Left lung (tissue), 10 donors: Measurements from ENCODE around the gene RET. TPM values are rescaled to one million over a fixed set of nuclear protein-coding genes. Genes with fewer than 3 reads are reported as not detected.

Source experiments
- ATAC-seq: fragments of 200-7000 bp; cut with Tn5 transposase; one replicate; pipeline ENCODE4 v1.9.1; 2020; ENCODE audit warnings: moderate library complexity
- DNase-seq, 4 donors: peaks; one replicate each; pipeline ENCODE4 v3.0.0-alpha.2; 2013 to 2020
- H3K27ac ChIP-seq, 2 donors: fragments of 200-600 bp; sonication (generic) in 1 of 2; one replicate each; pipeline versions ENCODE4 v1.5.0 to v1.8.0; 2020 to 2021
- H3K27me3 ChIP-seq, 2 donors: fragments of 200-600 bp; sonication (generic) in 1 of 2; one replicate each; pipeline versions ENCODE4 v1.5.0 to v1.8.0; 2020 to 2021
- H3K36me3 ChIP-seq, 2 donors: fragments of 200-600 bp; sonication (generic) in 1 of 2; one replicate each; pipeline versions ENCODE4 v1.5.0 to v1.8.0; 2020 to 2021
- H3K4me1 ChIP-seq, 2 donors: fragments of 200-600 bp; one replicate each; pipeline ENCODE4 v1.8.0; 2021
- H3K4me3 ChIP-seq, 2 donors: fragments of 200-600 bp; sonication (generic) in 1 of 2; one replicate each; pipeline versions ENCODE4 v1.5.0 to v1.8.0; 2020 to 2021; ENCODE audit warnings: mild to moderate bottlenecking in 1 of 2
- H3K9me3 ChIP-seq, 2 donors: fragments of 200-600 bp; sonication (generic) in 1 of 2; one replicate each; pipeline versions ENCODE4 v1.5.0 to v1.8.0; 2020 to 2021
- CTCF ChIP-seq, 2 donors: fragments of 200-600 bp; sonication (generic) in 1 of 2; IDR thresholded peaks; one replicate each; pipeline versions ENCODE4 v1.5.0 to v1.8.0; 2021; ENCODE audit warnings: antibody characterized with exemption in 2 of 2
- intact Hi-C, 2 donors: fragments of 100-400 bp; cut with DNase I; formaldehyde crosslinking; loops; one replicate each; pipeline versions ENCODE4 v1.11.2 to v1.14.2; 2022
- polyA plus RNA-seq, 6 donors: library from polyadenylated mRNA; unstranded; fragments of 120-200 nt; gene quantifications; one replicate each; pipeline ENCODE4 v1.2.1, GENCODE V29; 2013; ENCODE audit not compliant: insufficient read length in 6 of 6
- total RNA-seq, 2 donors: library from RNA; stranded (reverse); fragmentation: NEBNext Ultra II Directional; extraction: Animal tissue kit (Norgen Biotek cat#: 25700); gene quantifications; one replicate each; pipeline ENCODE4 v1.2.1, GENCODE V29; 2021
- donor health status: DM: no; HTN: yes; CAD: no.
- donor health status: DM: no; HTN: no; CAD: no.

The RET gene
- total and polyA plus RNA-seq, 8 donors: 0.97 to 3.8 (median 2.0) TPM

DNA sequence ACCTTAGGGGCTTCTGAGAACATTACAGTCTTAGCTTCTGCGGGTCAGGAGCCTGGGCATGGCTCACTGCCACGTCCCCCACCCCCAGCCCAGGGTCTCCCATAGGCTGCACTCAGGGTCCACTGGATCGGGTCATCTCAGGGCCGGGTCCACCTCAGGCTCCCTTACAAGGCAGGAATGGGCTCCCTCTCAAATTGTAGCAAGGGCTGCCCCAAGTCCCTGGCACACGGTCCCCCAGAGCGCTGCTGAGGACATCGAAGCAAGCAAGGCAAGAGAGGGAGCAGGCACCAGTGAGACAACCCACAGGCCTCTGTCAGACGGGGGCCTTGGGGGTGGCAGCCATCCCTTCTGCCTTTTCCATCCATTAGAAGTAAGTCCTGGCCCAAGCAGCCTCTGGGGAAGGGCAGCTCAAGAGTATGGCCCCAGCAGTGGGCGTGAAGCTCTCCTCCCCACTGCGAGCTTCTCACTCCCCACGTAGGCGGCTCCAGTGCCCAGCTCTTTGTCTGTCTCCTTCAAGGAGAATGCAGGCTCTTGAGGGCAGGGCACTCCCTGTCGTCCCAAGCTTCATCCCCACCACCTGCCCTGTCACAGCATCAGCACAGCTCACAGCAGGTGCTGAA, 18.0 kb upstream of the RET start:
- Histone ChIP-seq H3K9me3 (no peaks in the 10 kb centered on the region), H3K27ac (no peak overlapping the region), H3K27me3 (peaks cover 0 to 21% of the 10 kb centered on the region in 2 donors), H3K4me1 (no peaks in the 10 kb centered on the region), H3K36me3 (no peaks in the 10 kb centered on the region), H3K4me3 (no peak overlapping the region)
- ATAC-seq: no peak
- DNase-seq: peak in 1 of 4 donors; percentile 61
- intact Hi-C loops: no loop called here
- no peak for TF ChIP-seq CTCF (IDR thresholded peaks at IDR 0.05)

GRCh38 chr10:43059336-43059720, 17.5 kb upstream of the RET start:
- Histone ChIP-seq H3K9me3 (no peaks in the 10 kb centered on the region), H3K4me3 (no peak overlapping the region), H3K27me3 (peaks cover 0 to 21% of the 10 kb centered on the region in 2 donors), H3K36me3 (no peaks in the 10 kb centered on the region), H3K4me1 (no peaks in the 10 kb centered on the region), H3K27ac (no peak overlapping the region)
- TF ChIP-seq CTCF (IDR thresholded peaks at IDR 0.05): no peak
- intact Hi-C loops: no loop called here
- peak in 1 of 4 donors; percentile 30 for DNase-seq
- no peak for ATAC-seq

- TF ChIP-seq CTCF (IDR thresholded peaks at IDR 0.05): no peak
- H3K9me3 ChIP-seq: no peaks in the 10 kb centered on the region
- peaks cover 0 to 21% of the 10 kb centered on the region in 2 donors for H3K27me3 ChIP-seq
- intact Hi-C loops: no loop called here
- no peak overlapping the region for H3K4me3 ChIP-seq
- H3K36me3 ChIP-seq: no peaks in the 10 kb centered on the region
- no peaks in the 10 kb centered on the region for H3K4me1 ChIP-seq
- H3K27ac ChIP-seq: no peak overlapping the region
- no peak for ATAC-seq
- DNase-seq: peak in 1 of 4 donors; percentile 33
Measured at GRCh38 chr10:43059828-43060227, 17.0 kb upstream of the RET start.

GRCh38 chr10:43060291-43060690, 16.6 kb upstream of the RET start:
- H3K36me3 ChIP-seq: no peaks in the 10 kb centered on the region
- peaks cover 0 to 21% of the 10 kb centered on the region in 2 donors for H3K27me3 ChIP-seq
- DNase-seq: peak in 1 of 4 donors; percentile 73
- intact Hi-C loops: no loop called here
- no peak for ATAC-seq
- no peak overlapping the region for H3K27ac ChIP-seq
- H3K9me3 ChIP-seq: no peaks in the 10 kb centered on the region
- H3K4me1 ChIP-seq: no peaks in the 10 kb centered on the region
- no peak for TF ChIP-seq CTCF (IDR thresholded peaks at IDR 0.05)
- H3K4me3 ChIP-seq: no peak overlapping the region

GRCh38 chr10:43061331-43061730, 15.5 kb upstream of the RET start:
- peak in 1 of 4 donors; percentile 52 for DNase-seq
- no peak overlapping the region for H3K4me3 ChIP-seq
- H3K9me3 ChIP-seq: no peaks in the 10 kb centered on the region
- H3K27me3 ChIP-seq: peaks cover 0 to 21% of the 10 kb centered on the region in 2 donors
- H3K27ac ChIP-seq: no peak overlapping the region
- H3K4me1 ChIP-seq: no peaks in the 10 kb centered on the region
- intact Hi-C loops: no loop called here
- no peak for TF ChIP-seq CTCF (IDR thresholded peaks at IDR 0.05)
- ATAC-seq: no peak
- no peaks in the 10 kb centered on the region for H3K36me3 ChIP-seq
